PC-9 (cell line): ENCODE results near the gene MSI2. TPM values are rescaled to one million over a fixed set of nuclear protein-coding genes. Genes with fewer than 3 reads are reported as not detected.

Source experiments
- BruUV-seq: library from RNA; stranded (reverse); fragments of 400-500 nt; replicated peaks from 2 replicates; lab custom pipeline; 2021; lab: Mats Ljungman, UMichigan
- CTCF ChIA-PET: fragments of 300-600 bp; sonication (Branson Sonifier 250); formaldehyde crosslinking; loops from one replicate; lab custom pipeline; 2022; ENCODE audit warnings: antibody characterized with exemption; lab: Charles Lee
- POLR2A ChIA-PET: fragments of 300-600 bp; sonication (Branson Sonifier 250); formaldehyde crosslinking; loops from one replicate; lab custom pipeline; 2022; ENCODE audit warnings: antibody characterized with exemption; ENCODE audit not compliant: unreplicated experiment; lab: Charles Lee
- DNase-seq, 2 experiments: peaks; one replicate each; pipeline versions ENCODE4 v3.0.0 to v3.0.0-alpha.2; 2015 to 2022; ENCODE audit warnings: mixed read lengths in 1 of 2
- H2AFZ ChIP-seq: fragments of 200-600 bp; sonication (generic); 2 replicates; pipeline ENCODE4 v1.8.1; 2017; ENCODE audit warnings: antibody characterized with exemption
- H3F3A ChIP-seq: fragments of 200-600 bp; sonication (generic); 2 replicates; pipeline ENCODE4 v1.8.1; 2017; ENCODE audit warnings: antibody characterized with exemption, mild to moderate bottlenecking, low read depth; ENCODE audit not compliant: insufficient read depth
- H3K27ac ChIP-seq: fragments of 200-600 bp; sonication (generic); 2 replicates; pipeline ENCODE4 v1.6.1; 2016; ENCODE audit warnings: mixed run types
- H3K27me3 ChIP-seq: fragments of 200-600 bp; sonication (generic); 2 replicates; pipeline ENCODE4 v1.6.1; 2016; ENCODE audit warnings: low read depth, mixed run types; ENCODE audit not compliant: insufficient read depth
- H3K36me3 ChIP-seq: fragments of 200-600 bp; sonication (generic); 2 replicates; pipeline ENCODE4 v1.6.1; 2016; ENCODE audit warnings: low read depth, mixed run types
- H3K4me1 ChIP-seq: fragments of 200-600 bp; sonication (generic); replicated peaks from 2 replicates; pipeline ENCODE4 v1.6.1; 2016; ENCODE audit warnings: mixed run types; ENCODE audit not compliant: insufficient read depth
- H3K4me2 ChIP-seq: fragments of 200-600 bp; sonication (generic); 2 replicates; pipeline ENCODE4 v1.6.1; 2017; ENCODE audit warnings: mixed run types
- H3K4me3 ChIP-seq: fragments of 200-600 bp; sonication (generic); 2 replicates; pipeline ENCODE4 v1.6.1; 2016; ENCODE audit warnings: mixed run types
- H3K79me2 ChIP-seq: fragments of 200-600 bp; sonication (generic); 2 replicates; pipeline ENCODE4 v1.6.1; 2017; ENCODE audit warnings: low read depth, mixed run types
- H3K9me2 ChIP-seq: fragments of 200-600 bp; sonication (generic); 2 replicates; pipeline ENCODE4 v1.8.1; 2017; ENCODE audit warnings: mild to moderate bottlenecking; ENCODE audit not compliant: insufficient read depth
- H3K9me3 ChIP-seq: fragments of 200-600 bp; sonication (generic); 2 replicates; pipeline ENCODE4 v1.8.1; 2016; ENCODE audit warnings: low read depth; ENCODE audit not compliant: insufficient read depth
- H4K20me1 ChIP-seq: fragments of 200-600 bp; sonication (generic); 2 replicates; pipeline ENCODE4 v1.8.1; 2017; ENCODE audit not compliant: insufficient read depth
- EZH2 ChIP-seq: fragments of 200-600 bp; sonication (generic); IDR thresholded peaks from 2 replicates; pipeline ENCODE4 v1.8.0; 2017; ENCODE audit warnings: antibody characterized with exemption, low read depth
- intact Hi-C: fragments of 100-400 bp; cut with micrococcal nuclease; formaldehyde crosslinking; loops from one replicate; pipeline ENCODE4 v1.10.0; 2022; ENCODE audit not compliant: unreplicated experiment
- total RNA-seq: library from RNA; stranded (reverse); gene quantifications from 2 replicates; pipeline ENCODE4 v1.2.3, GENCODE V29; 2021
- TF ChIP-seq, protein P1 (sequence below): fragments of 200-600 bp; sonication (generic); conservative IDR thresholded peaks from 2 replicates; pipeline ENCODE4 v1.6.1; 2017; ENCODE audit warnings: mixed run types, antibody characterized with exemption, mild to moderate bottlenecking, moderate library complexity

Gene MSI2
- total RNA-seq, 1 experiment from 2014 or later, result 15.7 TPM

DNA sequence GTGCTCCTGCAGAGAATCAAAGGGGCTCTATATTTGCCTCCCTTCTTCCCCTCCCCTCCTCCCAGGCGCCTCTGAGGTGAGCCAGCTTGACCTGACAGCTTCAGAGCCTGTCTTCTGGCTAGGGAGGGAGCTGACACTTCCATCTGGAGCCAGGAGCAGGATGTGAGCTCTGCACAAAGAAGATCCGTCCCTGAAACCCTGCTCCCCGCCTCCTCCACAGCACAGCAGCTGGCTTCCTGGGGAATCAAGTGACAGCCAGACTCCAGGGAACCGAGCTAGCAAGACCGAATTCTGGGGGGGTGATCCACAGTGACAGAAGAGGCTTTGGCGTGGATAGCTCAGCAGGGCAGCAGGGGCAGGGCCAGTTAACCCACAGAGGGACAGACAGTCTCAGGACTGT is 451.6 kb downstream of the MSI2 start:
- intact Hi-C loops, result no loop called here
- no peak for DNase-seq
- no peaks in the 10 kb centered on the region for H3K36me3 ChIP-seq
- no peaks in the 10 kb centered on the region for H3F3A ChIP-seq
- BruUV-seq, result no TSS peak
- H2AFZ ChIP-seq, result no peak overlapping the region
- POLR2A ChIA-PET, result no interaction called here
- H3K4me3 ChIP-seq, result no peak overlapping the region
- H4K20me1 ChIP-seq, result no peaks in the 10 kb centered on the region
- CTCF ChIA-PET, result no interaction called here
- H3K9me2 ChIP-seq, result no peaks in the 10 kb centered on the region
- H3K27ac ChIP-seq, result no peak overlapping the region
- H3K4me1 ChIP-seq, result no peaks in the 10 kb centered on the region
- H3K4me2 ChIP-seq, result no peak overlapping the region
- H3K27me3 ChIP-seq, result peaks cover 65% of the 10 kb centered on the region
- no peaks in the 10 kb centered on the region for H3K9me3 ChIP-seq
- no peaks in the 10 kb centered on the region for H3K79me2 ChIP-seq
- TF ChIP-seq, protein P1, sequence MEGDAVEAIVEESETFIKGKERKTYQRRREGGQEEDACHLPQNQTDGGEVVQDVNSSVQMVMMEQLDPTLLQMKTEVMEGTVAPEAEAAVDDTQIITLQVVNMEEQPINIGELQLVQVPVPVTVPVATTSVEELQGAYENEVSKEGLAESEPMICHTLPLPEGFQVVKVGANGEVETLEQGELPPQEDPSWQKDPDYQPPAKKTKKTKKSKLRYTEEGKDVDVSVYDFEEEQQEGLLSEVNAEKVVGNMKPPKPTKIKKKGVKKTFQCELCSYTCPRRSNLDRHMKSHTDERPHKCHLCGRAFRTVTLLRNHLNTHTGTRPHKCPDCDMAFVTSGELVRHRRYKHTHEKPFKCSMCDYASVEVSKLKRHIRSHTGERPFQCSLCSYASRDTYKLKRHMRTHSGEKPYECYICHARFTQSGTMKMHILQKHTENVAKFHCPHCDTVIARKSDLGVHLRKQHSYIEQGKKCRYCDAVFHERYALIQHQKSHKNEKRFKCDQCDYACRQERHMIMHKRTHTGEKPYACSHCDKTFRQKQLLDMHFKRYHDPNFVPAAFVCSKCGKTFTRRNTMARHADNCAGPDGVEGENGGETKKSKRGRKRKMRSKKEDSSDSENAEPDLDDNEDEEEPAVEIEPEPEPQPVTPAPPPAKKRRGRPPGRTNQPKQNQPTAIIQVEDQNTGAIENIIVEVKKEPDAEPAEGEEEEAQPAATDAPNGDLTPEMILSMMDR, result no peak
- TF ChIP-seq EZH2, result no peak

DNA sequence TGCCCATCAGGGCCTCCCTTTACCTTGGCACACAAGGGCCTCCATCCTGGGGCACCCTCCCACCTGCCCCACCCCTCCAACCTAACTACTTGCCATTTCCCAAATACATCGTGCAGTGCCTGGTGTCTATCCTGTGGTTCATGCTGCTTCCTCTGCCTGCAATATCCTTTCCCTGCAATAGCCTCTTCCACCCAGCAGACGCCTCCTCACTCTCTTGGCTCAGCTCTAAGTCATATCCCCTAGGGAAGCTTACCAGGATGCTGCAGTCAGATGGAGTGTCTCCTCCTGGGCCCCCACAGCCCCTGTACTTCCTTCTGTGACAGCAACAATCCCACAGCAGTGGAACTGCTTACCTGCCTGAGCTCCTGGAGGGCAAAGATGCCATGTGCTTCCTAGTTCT is 452.1 kb downstream of the MSI2 start:
- POLR2A ChIA-PET, result no interaction called here
- no peaks in the 10 kb centered on the region for H3K9me2 ChIP-seq
- no peaks in the 10 kb centered on the region for H3F3A ChIP-seq
- no peak for TF ChIP-seq EZH2
- TF ChIP-seq, protein P1, result no peak
- no peak overlapping the region for H3K4me2 ChIP-seq
- no peak overlapping the region for H3K27ac ChIP-seq
- DNase-seq, result no peak
- no TSS peak for BruUV-seq
- H3K4me3 ChIP-seq, result no peak overlapping the region
- intact Hi-C loops, result no loop called here
- H3K4me1 ChIP-seq, result no peaks in the 10 kb centered on the region
- CTCF ChIA-PET, result no interaction called here
- H3K79me2 ChIP-seq, result no peaks in the 10 kb centered on the region
- H3K27me3 ChIP-seq, result peaks cover 70% of the 10 kb centered on the region
- no peaks in the 10 kb centered on the region for H4K20me1 ChIP-seq
- H2AFZ ChIP-seq, result no peak overlapping the region
- H3K36me3 ChIP-seq, result no peaks in the 10 kb centered on the region
- H3K9me3 ChIP-seq, result no peaks in the 10 kb centered on the region

DNA sequence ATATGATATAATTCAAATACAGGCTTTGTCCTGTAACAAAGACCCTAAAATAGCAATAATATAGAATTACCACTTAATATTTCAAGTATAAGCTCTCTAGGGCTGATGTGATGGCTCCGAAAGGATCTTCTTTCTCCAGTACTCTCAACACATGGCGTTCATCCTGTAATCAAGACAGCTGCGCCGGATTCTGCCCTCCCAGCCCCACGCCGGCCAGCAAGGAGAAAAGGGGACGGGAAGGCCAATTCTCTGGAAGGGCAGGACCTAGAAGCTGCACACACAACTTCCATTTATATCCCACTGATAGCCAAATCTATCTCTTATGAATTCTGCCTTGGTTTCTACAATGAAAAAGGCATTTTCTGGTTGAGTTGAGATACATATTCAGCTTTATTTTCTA is 456.8 kb downstream of the MSI2 start:
- Histone ChIP-seq H3F3A (no peaks in the 10 kb centered on the region), H4K20me1 (no peaks in the 10 kb centered on the region), H3K36me3 (no peaks in the 10 kb centered on the region), H2AFZ (no peak overlapping the region), H3K4me2 (no peak overlapping the region), H3K4me1 (no peaks in the 10 kb centered on the region), H3K9me3 (no peaks in the 10 kb centered on the region), H3K27me3 (peaks cover 86% of the 10 kb centered on the region), H3K79me2 (no peaks in the 10 kb centered on the region), H3K27ac (no peak overlapping the region), H3K9me2 (no peaks in the 10 kb centered on the region), H3K4me3 (no peak overlapping the region)
- no TSS peak for BruUV-seq
- TF ChIP-seq, protein P1, result no peak
- no peak for TF ChIP-seq EZH2
- intact Hi-C loops, result no loop called here
- CTCF ChIA-PET, result no interaction called here
- POLR2A ChIA-PET, result no interaction called here
- no peak for DNase-seq
